HG02852 (cell line): ENCODE data around the gene WFIKKN1.
A peak's percentile ranks its signal among the peaks of the same experiment; 100 is the strongest.

ENCODE experiments used
- ATAC-seq: cut with Tn5 transposase; IDR thresholded peaks from one replicate; pipeline ENCODE4 v1.9.1; 2021; ENCODE audit warnings: mild to moderate bottlenecking, moderate library complexity; ENCODE audit not compliant: unreplicated experiment

The WFIKKN1 gene

DNA sequence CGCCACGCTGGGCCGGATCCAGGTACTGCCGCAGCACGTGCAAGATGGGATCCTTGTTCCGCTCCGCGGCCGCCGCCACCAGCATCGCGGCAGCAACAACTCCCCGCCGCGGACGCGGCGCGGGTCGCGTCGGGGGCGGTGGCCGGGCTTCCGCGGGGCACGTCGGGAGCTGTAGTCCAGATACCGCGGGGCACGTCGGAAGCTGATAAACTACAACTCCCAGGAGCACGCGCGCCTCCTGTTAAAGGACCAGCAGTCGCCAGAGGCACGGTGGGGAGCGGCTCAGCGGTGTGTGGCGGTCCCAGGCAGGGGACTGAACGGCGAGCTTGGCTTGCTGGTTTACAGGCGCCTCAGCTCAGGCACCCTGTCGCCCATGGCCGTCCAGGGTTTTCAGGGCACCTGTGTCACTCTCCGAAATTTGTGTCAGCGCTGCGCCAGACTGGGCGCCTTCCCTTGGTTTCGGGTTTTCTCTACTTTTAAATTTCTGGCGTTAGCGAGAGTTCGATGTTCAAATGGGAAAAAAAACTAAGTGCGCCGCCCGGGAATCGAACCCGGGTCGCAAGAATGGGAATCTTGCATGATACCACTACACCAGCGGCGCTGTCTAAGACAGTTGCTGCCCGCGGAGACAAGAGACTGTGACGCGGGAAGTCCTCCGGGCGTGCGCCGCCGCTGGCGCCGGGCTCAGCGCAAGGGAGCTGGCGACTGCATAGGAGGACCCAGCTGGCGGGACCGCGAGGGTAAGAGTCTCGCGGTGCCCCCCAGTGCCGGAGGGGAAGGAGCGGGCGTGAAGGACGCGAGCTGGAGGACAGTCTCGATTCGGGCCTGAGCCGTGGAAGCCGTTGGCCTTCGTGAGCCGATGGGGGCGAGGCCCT is 5.7 kb downstream of the WFIKKN1 start, which contains the start of gene METTL26:
METTL26 (minus strand) TSS at position 100 of the 875 bp plus-strand sequence; CDS start at position 85, 15 bp downstream.
- peak; percentile 60 for ATAC-seq

DNA sequence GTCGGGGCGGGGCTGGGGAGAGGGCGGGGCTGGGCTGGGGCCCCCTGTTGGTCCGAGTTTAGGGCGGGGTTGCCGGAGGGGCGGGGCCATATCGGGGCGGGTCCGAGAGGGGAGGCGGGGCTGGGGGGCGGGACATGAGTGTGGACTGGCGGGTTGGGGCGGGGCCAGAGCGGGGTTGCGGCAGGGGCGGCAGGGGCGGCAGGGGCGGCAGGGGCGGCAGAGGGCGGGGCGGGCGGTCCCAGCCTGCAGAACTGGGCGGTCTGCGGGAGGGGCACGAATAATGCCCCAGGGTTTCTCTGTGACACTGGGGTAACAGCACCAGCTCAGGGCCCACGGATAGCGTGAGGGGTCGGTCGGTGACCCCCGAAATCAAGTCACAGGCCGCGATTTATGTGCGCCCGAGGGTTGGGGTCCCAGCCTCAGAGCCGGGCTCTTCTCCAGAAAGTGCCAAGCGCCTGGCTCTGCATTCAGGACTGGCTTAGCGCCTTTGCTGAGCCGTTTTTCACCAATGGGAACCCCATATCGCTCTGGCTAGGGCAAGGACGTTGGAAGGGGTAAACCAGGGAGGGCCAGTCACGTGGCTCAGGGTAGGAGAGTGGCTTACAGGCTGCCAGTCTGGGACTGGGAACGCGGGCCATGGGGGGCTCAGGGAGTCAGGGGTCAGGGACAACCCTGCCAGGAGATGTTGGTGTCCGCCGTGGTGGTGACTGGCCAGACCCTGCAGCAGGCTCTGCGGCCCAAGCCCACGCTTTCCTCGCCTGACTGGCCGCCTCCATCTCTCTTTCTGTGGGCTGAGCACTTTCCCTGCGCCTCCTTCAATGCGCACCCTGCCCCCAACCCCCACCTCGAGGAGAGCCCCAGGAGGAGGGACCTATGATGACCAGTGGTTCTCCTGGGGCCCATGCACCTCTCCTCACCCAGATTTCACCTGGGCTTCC is 6.6 kb downstream of the WFIKKN1 start:
- no peak for ATAC-seq

DNA sequence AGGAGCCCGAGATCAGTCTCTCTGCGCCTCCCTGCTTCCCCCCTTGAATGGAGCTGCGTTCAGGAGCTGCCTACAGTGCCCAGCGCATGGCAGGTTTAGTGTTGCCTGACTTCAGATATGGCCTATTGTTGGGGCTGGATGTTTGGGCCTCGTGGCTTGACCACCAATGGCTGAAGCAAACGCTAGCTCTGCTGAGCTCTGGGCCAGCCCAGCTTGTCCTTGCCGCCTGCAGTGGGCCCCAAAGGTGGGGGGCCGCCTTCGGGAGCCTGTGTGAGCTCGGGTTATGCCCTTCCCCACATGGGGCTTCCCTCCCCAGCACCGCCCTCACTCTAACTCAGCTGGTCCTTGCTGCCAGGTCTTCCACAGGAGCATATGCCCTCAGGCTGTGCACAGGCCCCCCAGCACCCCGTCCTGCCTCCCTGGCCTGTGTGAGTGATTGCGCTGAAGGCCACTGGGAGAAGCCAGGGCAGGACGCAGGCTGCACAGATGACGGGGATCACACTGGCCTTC is 7.3 kb downstream of the WFIKKN1 start:
- no peak for ATAC-seq

DNA sequence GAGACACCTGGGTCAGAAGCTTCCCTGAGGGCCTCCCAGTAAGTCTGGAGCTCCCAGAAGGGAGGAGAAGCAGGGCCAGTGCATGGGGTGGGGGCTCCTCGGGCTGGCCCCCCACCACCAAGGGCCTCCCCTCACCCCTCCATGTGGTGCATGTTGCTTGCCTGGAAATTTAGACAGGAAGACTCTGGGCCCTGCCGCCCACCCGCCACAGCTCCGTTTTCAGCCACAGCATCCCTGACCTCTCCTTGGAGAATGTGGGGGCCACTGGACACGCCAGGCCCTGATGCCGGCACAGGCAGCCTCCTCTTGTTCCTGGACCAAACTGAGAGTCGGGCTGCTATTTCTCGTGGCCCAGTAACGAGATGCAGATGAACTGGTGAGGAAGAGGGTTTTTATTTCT is 8.1 kb downstream of the WFIKKN1 start:
- no peak for ATAC-seq

DNA sequence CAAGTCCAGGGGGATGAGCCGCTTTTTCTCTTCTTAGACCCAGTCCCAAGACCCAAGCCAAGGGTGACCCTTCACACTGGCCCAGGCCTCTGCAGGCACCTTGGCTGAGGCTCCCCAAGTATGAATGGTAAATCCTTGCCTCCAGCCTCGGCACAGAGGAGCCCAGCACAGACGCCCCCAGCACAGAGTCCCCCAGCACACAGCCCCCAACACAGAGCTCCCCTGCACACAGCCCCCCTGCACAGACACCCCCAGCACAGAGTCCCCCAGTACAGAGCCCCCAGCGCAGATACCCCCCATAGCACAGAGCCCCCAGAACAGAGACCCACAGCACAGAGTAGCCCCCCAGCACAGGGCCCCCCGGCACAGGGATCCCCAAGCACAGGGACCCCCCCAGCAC is 9.8 kb downstream of the WFIKKN1 start:
- no peak for ATAC-seq

DNA sequence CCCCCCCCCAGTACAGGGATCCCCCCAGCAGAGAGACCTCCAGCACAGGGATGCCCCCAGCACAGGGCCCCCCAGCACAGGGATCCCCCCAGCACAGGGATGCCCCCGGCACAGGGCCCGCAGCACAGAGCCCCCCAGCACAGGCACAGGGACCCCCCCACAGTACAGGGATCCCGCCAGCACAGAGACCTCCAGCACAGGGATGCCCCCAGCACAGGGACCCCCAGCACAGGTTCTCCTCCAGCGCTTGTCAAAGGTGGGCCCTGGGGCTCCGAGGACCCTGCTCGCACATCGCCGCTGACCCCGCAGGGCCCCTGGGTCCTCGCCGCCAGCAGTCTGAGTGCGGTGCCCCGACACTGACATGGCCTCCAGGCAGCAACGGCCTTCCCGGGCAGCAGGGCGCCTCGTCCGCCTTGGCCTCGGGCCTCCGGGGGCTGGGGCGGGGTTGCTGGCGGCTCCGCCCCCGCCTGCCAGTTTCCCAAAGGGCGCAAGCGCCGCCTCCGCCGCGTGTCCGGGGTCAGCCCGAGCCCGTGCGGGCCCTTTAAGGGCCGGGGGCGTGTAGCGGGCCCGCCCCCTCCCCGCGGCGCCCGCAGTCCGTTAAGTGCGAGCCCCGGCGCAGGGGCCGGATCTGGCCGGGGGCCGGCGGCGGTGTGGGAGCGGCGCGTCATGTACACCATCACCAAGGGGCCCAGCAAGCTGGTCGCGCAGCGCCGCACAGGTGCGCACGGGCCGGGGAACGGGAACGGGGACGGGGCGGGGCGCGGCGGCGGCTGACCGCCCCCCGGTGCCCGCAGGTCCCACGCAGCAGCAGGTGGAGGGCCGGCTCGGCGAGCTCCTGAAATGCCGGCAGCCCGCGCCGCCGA is 10.8 kb downstream of the WFIKKN1 start, which contains the start of gene MCRIP2:
MCRIP2 (plus strand) TSS at position 503 of the 863 bp plus-strand sequence; CDS start at position 667, 164 bp downstream.
- ATAC-seq: peak; percentile 57

DNA sequence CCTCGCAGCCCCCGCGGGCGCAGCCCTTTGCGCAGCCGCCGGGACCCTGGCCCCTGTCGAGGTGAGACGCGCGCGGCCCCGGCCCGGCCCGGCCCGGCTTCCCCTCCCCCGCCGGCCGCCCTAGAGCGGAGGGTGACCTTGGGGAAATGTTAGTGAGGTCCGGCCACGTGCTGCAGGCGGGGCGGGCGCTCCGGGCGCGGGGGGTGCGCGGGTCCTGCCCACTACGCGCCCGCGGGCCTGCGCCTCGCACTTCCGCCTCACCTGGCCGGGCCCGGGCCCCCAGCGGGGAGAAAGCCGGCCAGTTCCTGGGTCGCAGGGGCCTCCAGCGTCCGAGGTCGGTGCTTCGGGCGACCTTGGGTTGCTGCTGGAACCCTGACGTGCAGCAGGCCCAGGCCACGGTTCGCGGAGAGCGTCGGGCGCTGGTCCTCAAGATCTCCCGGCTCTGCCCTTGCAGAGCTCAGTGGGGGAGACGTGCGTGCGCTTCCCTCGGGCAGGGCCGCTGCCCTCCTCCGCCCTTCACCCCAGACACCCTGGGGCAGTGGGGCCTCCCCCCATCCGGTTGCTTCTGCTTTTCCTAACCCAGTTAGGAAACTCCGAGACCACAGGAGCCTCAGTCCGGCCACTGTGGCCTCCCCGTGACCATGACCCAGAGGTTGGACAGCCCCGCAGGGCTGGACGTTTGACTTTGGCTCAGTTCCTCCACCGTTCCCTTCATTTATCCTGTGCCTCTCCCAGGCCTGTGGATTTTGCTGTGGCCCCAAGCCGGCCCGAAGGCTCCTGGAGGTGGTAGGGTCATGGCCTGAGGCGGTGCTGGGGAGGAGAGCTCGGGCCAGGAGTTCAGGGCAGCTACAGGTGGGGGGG is 11.6 kb downstream of the WFIKKN1 start:
- peak; percentile 37 for ATAC-seq

DNA sequence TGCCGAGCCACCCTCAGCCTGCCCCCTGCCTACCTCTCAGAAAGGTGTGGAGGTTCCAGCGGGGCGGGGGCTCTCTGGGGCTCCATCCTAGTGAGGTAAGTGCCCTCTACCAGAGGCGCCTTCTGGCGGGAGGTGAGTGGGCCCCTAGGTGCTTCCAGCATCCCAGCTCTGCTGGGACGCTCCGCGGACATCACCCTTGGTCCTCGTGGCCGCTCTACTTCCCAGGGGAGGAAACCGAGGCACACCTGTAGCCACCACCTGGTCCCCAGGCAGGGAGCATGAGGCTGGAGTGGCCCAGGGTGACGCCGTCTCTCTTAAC is 12.2 kb downstream of the WFIKKN1 start:
- no peak for ATAC-seq

DNA sequence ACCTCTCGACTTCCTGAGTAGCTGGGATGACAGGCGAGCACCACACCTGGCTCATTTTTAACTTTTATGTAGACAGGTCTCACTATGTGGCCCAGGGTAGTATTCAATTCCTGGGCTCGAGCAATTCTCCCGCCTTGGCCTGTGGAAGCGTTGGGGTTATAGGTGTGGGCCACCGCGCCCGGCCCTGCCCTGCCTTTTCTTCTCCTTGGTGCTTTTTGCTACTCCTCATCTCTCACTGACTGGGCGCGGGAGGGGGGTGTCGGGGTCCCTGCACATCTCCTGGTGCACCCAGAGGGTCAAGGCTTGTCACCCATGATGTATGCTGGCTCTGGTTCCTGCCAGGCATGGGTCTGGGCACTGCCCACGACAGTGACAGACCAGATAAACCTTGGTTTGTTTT is 13.8 kb downstream of the WFIKKN1 start:
- ATAC-seq: no peak

DNA sequence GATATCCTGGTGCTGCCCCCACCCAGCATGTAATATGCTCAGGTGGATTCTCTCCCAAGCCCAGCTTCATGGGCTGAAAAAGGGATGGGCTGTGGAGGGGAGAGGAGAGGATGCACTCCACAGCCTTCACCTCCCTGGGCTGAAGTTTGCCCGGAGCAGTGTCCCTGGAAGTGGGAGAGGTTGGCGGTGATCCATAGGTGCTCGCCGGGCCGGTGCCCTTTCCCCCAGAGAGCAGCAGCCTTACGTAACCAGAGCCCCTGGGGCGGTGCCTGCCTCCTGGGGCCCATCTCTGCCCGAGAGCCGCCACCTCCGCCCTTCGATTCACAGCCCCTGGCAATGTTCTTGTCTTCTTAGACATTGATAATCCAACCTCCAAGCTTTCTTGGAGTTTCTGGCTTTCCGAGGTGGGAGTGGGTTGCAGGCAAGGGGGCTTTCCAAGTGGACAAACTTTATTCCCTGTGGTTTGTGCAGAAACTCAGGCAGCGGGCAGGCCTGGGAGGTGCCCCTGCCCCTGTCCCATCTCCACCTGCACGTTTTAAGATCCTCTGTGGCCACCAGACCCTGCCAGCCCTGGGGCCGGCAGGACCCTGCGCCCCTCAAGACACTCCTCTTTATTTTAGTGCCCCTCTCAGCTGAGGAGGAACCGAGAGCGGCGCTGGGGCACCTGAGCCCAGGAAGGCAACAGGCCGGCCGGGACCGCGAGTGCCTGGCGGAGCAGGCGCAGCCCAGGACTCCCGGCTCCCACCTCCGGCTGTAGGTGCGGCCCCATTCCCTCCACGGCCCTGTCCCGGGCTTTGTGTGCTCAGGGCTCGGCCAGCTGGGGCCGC is 15.3 kb downstream of the WFIKKN1 start:
- ATAC-seq: no peak

DNA sequence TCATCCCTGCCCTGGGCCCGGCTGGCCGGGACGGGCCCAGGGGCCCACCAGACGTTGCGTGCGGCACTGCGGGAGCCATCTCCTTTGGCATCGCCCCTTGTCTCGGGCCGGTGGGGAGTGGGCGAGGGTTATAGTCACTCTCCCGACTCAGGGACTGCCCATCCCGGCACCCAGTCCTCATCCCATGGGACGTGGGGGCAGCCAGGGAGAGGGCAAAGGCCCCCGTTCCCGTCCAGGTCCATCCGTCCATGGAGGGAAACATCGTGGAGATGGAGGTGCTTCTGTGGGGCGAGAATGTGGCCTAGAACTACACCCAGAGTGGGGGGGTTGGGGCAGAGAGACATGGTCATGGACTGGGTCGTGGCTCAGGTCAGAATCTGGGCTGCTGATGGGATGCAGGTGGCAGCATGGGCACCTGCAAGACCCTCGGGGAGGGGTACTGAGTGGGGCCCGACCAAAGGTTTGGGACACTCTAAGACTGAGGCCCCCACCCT is 15.9 kb downstream of the WFIKKN1 start:
- ATAC-seq: no peak

DNA sequence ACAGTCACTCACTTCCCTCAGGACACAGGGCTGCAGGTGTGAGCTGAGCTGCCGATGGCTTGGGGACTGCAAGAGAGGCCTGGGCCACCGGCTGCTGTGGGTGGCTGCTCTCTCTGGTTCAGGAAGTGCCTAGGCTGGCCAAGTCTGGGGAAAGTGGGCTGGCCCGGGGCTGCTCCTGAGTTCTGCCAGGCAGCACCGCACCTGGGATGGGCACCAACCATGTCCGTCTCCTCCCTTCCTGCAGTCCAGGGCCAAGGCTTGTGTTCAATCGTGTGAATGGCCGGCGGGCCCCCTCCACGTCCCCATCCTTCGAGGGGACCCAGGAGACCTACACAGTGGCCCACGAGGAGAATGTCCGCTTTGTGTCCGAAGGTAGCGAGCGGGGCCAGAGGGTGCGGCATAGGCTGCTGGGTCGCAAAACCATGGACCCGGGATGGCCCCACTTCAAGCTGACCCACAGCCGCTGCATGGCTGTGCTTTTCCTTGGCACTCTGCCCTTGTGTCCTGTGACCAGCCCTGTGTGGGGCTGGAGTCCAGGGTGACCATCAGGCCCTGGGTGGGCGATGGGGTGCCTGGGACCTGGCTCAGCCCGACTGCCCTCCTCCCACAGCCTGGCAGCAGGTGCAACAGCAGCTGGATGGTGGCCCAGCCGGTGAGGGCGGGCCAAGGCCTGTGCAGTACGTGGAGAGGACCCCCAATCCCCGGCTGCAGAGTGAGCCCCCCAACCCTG is 16.6 kb downstream of the WFIKKN1 start:
- ATAC-seq: no peak

DNA sequence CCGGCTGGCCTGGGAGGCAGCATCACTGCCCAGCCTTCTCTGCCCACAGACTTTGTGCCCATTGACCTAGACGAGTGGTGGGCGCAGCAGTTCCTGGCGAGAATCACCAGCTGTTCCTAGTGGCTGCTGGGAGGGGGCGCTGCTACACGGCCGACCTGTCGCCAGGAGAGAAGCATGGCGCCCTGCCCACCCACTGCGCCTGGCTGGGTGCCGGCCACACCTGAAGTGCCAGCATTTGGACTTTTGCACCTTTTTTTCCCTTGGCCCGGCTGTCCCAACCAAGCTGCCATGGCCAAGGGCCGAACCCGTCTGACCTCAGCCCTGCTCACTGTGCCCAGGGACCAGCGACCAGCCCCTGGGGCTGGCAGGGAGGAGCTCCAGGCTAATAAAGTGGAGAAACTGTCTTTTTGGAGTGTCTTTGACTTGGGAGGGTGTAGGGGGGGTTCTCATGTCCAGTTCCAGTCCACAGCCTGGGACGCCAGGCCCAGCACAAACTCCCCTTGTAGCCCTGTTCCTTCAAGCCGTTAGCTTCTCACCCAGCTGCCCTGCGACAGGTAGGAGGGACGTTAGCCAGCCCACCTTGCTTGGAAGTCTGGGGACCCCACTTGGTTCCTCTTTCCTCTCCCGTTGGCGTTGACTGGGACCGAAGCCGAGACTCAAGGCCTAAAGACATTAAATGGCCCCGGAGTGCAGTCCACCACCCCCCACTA is 17.4 kb downstream of the WFIKKN1 start:
- ATAC-seq: no peak

DNA sequence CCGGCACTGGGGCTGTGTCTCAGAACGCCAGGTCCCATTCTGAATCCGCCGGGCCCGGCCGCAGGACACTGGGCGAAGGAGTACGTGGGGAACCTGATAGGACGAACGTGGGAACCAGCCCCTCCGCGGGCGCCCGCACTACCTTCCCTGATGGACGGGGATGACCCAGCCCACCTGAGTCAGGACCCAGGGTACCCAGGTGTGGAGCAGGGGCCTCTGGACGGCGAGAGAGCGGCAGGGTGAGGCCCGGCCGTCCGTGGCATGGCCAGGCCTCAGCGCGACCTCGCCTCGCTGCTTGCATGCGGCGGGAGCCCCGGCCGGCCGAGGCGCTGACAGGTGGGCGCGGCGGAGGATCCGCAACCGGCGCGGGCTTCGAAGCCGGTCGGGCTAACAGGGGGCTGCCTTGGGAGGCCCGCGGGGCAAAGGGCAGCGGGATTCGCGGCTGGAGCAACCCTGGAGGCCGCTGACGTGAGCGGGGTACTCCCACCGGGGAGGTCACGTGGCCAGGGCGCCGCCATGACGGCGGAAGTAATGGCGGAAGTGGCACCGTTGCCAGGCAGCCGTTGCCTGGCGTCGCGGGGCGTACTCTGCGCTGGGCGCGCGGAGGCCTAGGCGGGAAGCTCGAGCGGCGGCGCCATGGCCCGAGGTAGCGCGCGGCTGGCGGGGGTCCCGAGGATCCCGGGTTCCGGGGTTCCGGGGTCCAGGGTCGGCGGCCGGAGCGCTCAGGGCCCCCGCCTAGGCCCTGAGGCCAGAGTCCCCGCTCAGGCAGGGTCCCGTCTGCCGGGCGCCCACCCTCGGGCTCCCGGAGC is 18.2 kb downstream of the WFIKKN1 start, which contains the start of gene WDR90:
WDR90 (plus strand) TSS at position 585 of the 809 bp plus-strand sequence; CDS start at position 637, 52 bp downstream.
- peak; percentile 80 for ATAC-seq

DNA sequence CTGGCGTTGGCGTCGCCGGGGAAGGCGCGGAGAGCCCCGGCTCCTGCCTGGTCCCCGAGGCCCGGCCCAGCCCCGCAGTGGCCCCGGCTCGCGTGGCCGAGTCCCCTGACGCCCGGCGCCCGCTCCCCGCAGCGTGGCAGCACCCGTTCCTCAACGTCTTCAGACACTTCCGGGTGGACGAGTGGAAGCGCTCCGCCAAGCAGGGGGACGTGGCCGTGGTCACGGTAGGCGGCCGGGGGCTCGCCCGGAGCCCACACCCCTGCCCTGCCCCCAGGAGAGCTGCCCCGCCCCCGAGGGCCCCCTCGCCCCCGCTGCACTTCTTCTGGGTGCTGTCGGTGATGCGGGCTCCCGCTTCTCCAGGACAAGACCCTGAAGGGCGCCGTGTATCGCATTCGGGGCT is 18.8 kb downstream of the WFIKKN1 start:
- ATAC-seq: peak; percentile 12

DNA sequence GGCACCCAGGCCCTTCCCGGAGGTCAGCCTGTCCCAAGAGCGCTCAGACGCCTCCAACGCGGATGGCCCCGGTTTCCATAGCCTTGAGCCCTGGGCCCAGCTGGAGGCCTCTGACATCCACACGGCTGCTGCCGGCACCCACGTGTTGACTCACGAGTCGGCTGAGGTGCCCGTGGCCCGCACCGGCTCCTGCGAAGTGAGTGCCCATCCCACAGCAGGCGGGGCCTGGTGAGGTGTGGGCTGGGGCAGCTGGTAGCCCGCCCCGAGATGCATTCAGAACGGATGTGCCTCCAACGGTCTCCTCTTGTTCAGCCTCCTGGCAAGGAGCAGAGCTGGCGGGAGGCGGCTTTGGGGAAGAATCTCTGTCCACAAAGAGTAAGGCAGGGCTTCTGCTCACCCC is 21.1 kb downstream of the WFIKKN1 start:
- no peak for ATAC-seq
